Measurements from ENCODE around the gene MEGF6.

- no peak for TF ChIP-seq CTCF (IDR thresholded peaks at IDR 0.05)
- TF ChIP-seq POLR2A (IDR thresholded peaks at IDR 0.05) = no peak
These were observed 147.9 kb downstream of the MEGF6 start for GRCh38 chr1:3463408-3463863.

Data from adrenal gland (tissue), 5 donors.